Measurements from ENCODE around the gene RNF180. TPM values are rescaled to one million over a fixed set of nuclear protein-coding genes. Genes with fewer than 3 reads are reported as not detected.

Gene RNF180
- total RNA-seq, 1 experiment from 2014 or later, result 2.7 TPM

DNA sequence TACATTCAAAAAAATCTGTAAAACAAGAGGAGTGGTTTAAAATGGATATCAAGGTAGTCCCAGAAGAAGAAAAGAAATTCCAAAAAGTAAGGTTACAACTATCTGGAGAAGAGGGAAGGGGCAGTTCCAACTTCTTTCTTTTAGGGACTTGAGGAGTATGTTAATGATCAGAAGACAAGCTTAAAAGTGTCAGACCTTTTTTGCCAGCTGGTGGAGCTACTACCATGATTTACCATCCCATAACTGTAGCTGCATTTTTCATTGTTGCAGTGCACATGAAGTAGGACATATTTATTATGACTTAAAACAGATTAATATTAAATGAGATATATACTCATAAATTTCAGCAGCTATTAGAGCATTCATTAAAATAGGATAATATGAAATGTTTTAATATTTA is 181.7 kb downstream of the RNF180 start:
- CTCF ChIA-PET, result interaction anchor here (1.0 to 2.4 kb wide), 5 partner anchors 70 to 265 kb away, joined by 3 to 24 read pairs (median 3); partner anchors contain the start of gene RGS7BP
- Mint-ChIP-seq H3K4me3 (no peak overlapping the region), H3K27me3 (ENCODE audit: low read depth) (no peaks in the 10 kb centered on the region), H3K4me1 (no peaks in the 10 kb centered on the region), H3K27ac (no peak overlapping the region), H3K36me3 (no peaks in the 10 kb centered on the region), H3K9me3 (peaks cover 8% of the 10 kb centered on the region)
- no peak for DNase-seq (ENCODE audit: low spot score)
- POLR2A ChIA-PET, result no interaction called here
- no peak; the same call in 1 of the 2 replicates for ATAC-seq
- TF ChIP-seq, protein P1, sequence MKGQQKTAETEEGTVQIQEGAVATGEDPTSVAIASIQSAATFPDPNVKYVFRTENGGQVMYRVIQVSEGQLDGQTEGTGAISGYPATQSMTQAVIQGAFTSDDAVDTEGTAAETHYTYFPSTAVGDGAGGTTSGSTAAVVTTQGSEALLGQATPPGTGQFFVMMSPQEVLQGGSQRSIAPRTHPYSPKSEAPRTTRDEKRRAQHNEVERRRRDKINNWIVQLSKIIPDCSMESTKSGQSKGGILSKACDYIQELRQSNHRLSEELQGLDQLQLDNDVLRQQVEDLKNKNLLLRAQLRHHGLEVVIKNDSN (CRISPR knock-in tag; IDR thresholded peaks at IDR 0.05), result no peak
- TF ChIP-seq EMX1 (CRISPR knock-in tag; IDR thresholded peaks at IDR 0.05), result no peak
- no peak for TF ChIP-seq ZNF671 (CRISPR knock-in tag; IDR thresholded peaks at IDR 0.05)
- TF ChIP-seq MAX (CRISPR knock-in tag; IDR thresholded peaks at IDR 0.05), result no peak
- no peak for TF ChIP-seq JAZF1 (CRISPR knock-in tag; IDR thresholded peaks at IDR 0.05)
- no peak for TF ChIP-seq ZBTB21 (CRISPR knock-in tag; IDR thresholded peaks at IDR 0.05; ENCODE audit: borderline replicate concordance)
- TF ChIP-seq CREB1 (CRISPR knock-in tag; IDR thresholded peaks at IDR 0.05), result no peak
- TF ChIP-seq, protein P2, sequence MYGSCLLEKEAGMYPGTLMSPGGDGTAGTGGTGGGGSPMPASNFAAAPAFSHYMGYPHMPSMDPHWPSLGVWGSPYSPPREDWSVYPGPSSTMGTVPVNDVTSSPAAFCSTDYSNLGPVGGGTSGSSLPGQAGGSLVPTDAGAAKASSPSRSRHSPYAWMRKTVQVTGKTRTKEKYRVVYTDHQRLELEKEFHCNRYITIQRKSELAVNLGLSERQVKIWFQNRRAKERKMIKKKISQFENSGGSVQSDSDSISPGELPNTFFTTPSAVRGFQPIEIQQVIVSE (CRISPR knock-in tag; IDR thresholded peaks at IDR 0.05; ENCODE audit: borderline replicate concordance), result no peak

- no peak for ATAC-seq
- DNase-seq (ENCODE audit: low spot score), result no peak
These were observed 198.8 kb downstream of the RNF180 start for GRCh38 chr5:64364426-64364825.

DNA sequence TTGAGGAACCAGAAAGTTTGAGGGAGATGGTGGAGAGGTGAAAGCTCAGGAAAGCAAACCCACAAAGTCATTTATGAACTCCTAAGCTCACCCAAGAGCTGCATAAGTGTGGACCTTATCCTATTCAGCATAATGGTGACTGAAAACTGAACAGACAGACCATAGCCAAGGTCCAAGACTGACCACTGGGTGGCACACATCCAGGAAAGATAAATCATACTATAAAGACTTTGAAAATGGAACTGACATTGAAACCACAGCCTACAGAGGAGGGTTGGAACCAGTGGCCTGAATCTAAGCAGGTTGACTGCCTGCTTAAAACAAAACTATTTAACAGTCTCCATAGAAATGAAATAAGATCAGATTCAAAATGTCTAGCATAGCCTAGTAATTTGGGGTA is 219.1 kb downstream of the RNF180 start:
- ATAC-seq (peak; percentile 82), DNase-seq (ENCODE audit: low spot score) (peak; percentile 24)
- Mint-ChIP-seq H3K4me1 (no peaks in the 10 kb centered on the region), H3K9me3 (no peaks in the 10 kb centered on the region), H3K27ac (no peak overlapping the region), H3K36me3 (no peaks in the 10 kb centered on the region), H3K4me3 (no peak overlapping the region), H3K27me3 (ENCODE audit: low read depth) (no peaks in the 10 kb centered on the region)
- CTCF ChIA-PET, result interaction anchor here (0.8 to 0.9 kb wide), 2 partner anchors 13 to 227 kb away, joined by 3 to 4 read pairs; no protein-coding TSS in a partner anchor
- POLR2A ChIA-PET, result no interaction called here
- TF ChIP-seq CTCF (IDR thresholded peaks at IDR 0.05) (0 out of 2 replicates have a peak, but pooled peaks have one; percentile 10), HMGA2 (CRISPR knock-in tag; IDR thresholded peaks at IDR 0.05) (no peak), FOXP1 (CRISPR knock-in tag; IDR thresholded peaks at IDR 0.05; ENCODE audit: borderline replicate concordance) (no peak), ZMAT4 (CRISPR knock-in tag; IDR thresholded peaks at IDR 0.05) (no peak), HMGXB4 (CRISPR knock-in tag; IDR thresholded peaks at IDR 0.05) (no peak), ESRRA (CRISPR knock-in tag; IDR thresholded peaks at IDR 0.05; ENCODE audit: borderline replicate concordance) (no peak)

More at GRCh38 chr5:64364426-64364825, 198.8 kb downstream of the RNF180 start:
- peaks cover 15% of the 10 kb centered on the region for H3K36me3 Mint-ChIP-seq
- no peak overlapping the region for H3K27ac Mint-ChIP-seq
- ChIA-PET CTCF (no interaction called here), POLR2A (no interaction called here)
- H3K27me3 Mint-ChIP-seq (ENCODE audit: low read depth), result no peaks in the 10 kb centered on the region; the same call in 1 of the 2 replicates
- TF ChIP-seq RELA (CRISPR knock-in tag; IDR thresholded peaks at IDR 0.05; ENCODE audit: borderline replicate concordance), result no peak
- no peak for TF ChIP-seq ZSCAN18 (CRISPR knock-in tag; IDR thresholded peaks at IDR 0.05)
- TF ChIP-seq, protein P1 (CRISPR knock-in tag; IDR thresholded peaks at IDR 0.05), result no peak
- H3K4me1 Mint-ChIP-seq, result no peaks in the 10 kb centered on the region
- peaks cover 70% of the 10 kb centered on the region for H3K9me3 Mint-ChIP-seq
- H3K4me3 Mint-ChIP-seq, result no peak overlapping the region

Measured in WTC11 (cell line).